ENCODE data around the gene SIGMAR1. TPM values are rescaled to one million over a fixed set of nuclear protein-coding genes. Genes with fewer than 3 reads are reported as not detected.
A peak's percentile ranks its signal among the peaks of the same experiment; 100 is the strongest.

The SIGMAR1 gene
- total RNA-seq, 4 donors from 2014 or later = 78.5 to 111 (median 109) TPM

DNA sequence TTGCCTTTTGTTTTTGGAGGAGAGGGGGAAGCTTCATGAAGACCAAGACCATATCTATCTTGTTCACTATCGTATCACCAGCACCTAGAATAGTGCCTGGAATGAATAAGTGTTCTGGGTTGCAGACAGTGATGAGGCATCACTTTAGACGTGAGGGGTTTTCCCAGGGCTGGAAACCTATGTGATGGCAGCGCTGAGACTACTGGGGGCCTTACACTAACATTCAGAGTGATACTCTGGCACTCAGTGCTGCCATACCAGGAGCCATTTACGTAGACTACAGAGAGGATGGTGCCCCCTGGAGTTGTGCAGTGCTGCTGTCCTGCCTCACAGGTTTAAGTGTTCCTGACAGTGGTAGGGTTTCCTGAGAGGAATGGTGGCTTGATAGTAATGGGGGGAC, 46.6 kb upstream of the SIGMAR1 start:
- Histone ChIP-seq H3K36me3 (no peaks in the 10 kb centered on the region), H3K27ac (no peak overlapping the region), H3K9me3 (no peaks in the 10 kb centered on the region), H3K4me3 (no peak overlapping the region), H3K27me3 (no peaks in the 10 kb centered on the region), H3K4me1 (peaks cover 9% of the 10 kb centered on the region)
- TF ChIP-seq EP300 (IDR thresholded peaks at IDR 0.05) (no peak), POLR2A (IDR thresholded peaks at IDR 0.05) (no peak), POLR2AphosphoS5 (IDR thresholded peaks at IDR 0.05) (no peak)
- TF ChIP-seq, protein P1, sequence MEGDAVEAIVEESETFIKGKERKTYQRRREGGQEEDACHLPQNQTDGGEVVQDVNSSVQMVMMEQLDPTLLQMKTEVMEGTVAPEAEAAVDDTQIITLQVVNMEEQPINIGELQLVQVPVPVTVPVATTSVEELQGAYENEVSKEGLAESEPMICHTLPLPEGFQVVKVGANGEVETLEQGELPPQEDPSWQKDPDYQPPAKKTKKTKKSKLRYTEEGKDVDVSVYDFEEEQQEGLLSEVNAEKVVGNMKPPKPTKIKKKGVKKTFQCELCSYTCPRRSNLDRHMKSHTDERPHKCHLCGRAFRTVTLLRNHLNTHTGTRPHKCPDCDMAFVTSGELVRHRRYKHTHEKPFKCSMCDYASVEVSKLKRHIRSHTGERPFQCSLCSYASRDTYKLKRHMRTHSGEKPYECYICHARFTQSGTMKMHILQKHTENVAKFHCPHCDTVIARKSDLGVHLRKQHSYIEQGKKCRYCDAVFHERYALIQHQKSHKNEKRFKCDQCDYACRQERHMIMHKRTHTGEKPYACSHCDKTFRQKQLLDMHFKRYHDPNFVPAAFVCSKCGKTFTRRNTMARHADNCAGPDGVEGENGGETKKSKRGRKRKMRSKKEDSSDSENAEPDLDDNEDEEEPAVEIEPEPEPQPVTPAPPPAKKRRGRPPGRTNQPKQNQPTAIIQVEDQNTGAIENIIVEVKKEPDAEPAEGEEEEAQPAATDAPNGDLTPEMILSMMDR (IDR thresholded peaks at IDR 0.05) = no peak
- 90% methylated on average over 4 of the region's 4 CpGs for WGBS
- DNase-seq (ENCODE audit: low spot score in 2 of 2) = no peak

DNA sequence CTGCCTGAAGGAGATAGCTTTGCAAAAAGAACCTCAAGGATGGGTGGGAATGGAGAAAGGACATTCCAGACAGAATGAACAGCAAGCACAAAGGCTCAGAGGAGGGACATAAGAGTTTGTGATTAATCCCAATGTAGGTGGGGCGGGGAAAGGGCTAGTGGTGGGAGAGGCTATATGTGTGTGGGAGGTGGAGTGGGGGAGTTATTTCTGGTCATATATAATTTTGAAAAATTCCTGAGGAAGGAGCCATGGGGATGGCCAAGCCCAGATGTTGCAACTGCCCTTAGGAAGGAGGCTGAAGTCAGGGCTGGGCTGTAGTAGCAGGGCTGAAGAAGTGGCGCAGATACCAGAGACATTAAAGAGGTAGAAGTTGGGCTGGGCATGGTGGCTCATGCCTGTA, 38.3 kb upstream of the SIGMAR1 start:
- no peak for DNase-seq (ENCODE audit: low spot score in 2 of 2)
- H3K27ac ChIP-seq = no peak overlapping the region
- no peaks in the 10 kb centered on the region for H3K36me3 ChIP-seq
- H3K4me1 ChIP-seq = peaks cover 7% of the 10 kb centered on the region
- whole genome bisulfite sequencing = 93% methylated on average over 2 of the region's 2 CpGs
- no peak for TF ChIP-seq POLR2A (IDR thresholded peaks at IDR 0.05)
- TF ChIP-seq EP300 (IDR thresholded peaks at IDR 0.05) = no peak
- TF ChIP-seq POLR2AphosphoS5 (IDR thresholded peaks at IDR 0.05) = no peak
- TF ChIP-seq, protein P1 (IDR thresholded peaks at IDR 0.05) = no peak
- no peaks in the 10 kb centered on the region for H3K9me3 ChIP-seq
- no peak overlapping the region for H3K4me3 ChIP-seq
- no peaks in the 10 kb centered on the region for H3K27me3 ChIP-seq

DNA sequence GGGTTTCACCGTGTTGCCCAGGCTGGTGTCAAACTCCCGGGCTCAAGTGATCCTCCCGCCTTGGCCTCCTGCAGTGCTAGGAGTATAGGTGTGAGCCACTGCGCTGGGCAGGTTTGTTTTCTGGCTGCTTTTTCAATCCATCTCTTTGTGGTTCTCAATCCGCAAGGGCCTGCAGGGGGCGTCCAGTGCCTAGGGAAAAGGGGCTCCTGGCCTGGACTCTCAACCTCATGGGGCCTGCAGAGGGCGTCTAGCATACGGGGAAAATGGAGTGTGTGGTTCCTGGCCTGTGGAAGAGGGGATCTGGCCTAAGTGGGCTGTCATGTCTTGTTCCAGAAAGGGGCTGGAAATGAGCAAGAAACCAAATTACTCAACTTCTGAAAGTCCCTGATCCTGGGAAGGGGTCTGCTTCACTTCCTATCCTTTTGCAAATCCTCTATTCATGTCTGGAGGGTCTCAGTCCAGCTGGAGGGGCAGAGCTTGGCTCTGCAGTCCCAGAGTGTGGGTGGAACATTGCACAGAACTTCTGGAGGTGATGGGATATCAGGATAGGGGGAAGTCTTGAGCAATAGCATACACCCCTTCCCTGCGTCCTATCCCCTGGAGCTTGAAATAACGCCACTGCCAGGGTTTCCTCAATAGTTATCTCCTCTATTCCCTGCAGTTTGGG, 37.6 kb upstream of the SIGMAR1 start:
- H3K36me3 ChIP-seq = no peaks in the 10 kb centered on the region
- H3K4me3 ChIP-seq = no peak overlapping the region
- no peak overlapping the region for H3K27ac ChIP-seq
- peak; percentile 78 to 84 for DNase-seq (ENCODE audit: low spot score in 2 of 2)
- no peaks in the 10 kb centered on the region for H3K9me3 ChIP-seq
- TF ChIP-seq, protein P1 (IDR thresholded peaks at IDR 0.05) = peak; percentile 33 to 56
- TF ChIP-seq POLR2AphosphoS5 (IDR thresholded peaks at IDR 0.05) = no peak
- H3K27me3 ChIP-seq = no peaks in the 10 kb centered on the region
- 52% methylated on average over 6 of the region's 10 CpGs for WGBS
- peaks cover 7% of the 10 kb centered on the region for H3K4me1 ChIP-seq

DNA sequence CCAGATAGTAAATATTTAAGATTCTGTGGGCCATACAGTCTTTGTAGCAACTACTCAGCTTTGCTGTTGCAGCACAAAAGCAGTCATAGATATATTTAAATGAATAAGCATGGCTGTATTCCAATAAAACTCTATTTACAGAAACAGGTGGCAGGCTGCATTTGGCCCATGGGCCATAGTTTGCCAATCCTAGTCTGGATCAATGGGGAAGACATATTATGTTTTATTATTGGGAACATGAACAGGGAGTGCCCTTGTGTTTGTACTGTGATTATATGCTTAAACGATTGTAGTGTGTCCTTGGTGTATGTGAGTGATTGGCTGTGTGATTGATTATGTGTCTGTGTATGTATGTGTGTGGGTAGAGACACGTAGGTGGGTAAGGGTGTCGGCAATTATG, 36.9 kb upstream of the SIGMAR1 start:
- Histone ChIP-seq H3K27ac (no peak overlapping the region), H3K36me3 (peaks cover 3% of the 10 kb centered on the region), H3K9me3 (no peaks in the 10 kb centered on the region), H3K27me3 (no peaks in the 10 kb centered on the region), H3K4me3 (no peak overlapping the region), H3K4me1 (peaks cover 7% of the 10 kb centered on the region)
- DNase-seq (ENCODE audit: low spot score in 2 of 2) = no peak
- TF ChIP-seq POLR2AphosphoS5 (IDR thresholded peaks at IDR 0.05) = no peak
- TF ChIP-seq EP300 (IDR thresholded peaks at IDR 0.05) = no peak
- no peak for TF ChIP-seq POLR2A (IDR thresholded peaks at IDR 0.05)
- TF ChIP-seq, protein P1 (IDR thresholded peaks at IDR 0.05) = no peak
- WGBS = 84% methylated on average over 3 of the region's 3 CpGs

DNA sequence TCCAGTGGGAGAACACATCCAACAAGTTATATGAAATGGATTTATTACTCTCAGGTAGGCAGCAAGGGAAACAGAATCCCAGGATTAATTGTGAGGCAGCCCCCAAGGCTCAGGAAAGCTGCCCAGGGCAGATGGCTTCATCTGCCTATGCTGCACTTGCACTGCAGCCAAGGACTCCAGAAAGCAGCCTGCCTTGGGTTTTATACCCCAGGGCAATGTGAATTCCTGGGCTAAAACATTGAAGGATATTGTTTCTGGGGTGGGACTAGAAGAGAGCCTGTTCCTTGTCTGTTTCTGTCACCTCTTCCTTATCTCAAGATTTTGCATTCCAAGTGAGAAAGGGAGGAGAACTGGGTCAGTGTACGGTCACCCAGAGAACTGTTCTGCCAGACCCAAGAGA, 33.7 kb upstream of the SIGMAR1 start:
- DNase-seq (ENCODE audit: low spot score in 2 of 2) = no peak
- H3K27me3 ChIP-seq = no peaks in the 10 kb centered on the region
- H3K36me3 ChIP-seq = peaks cover 5% of the 10 kb centered on the region
- H3K4me3 ChIP-seq = no peak overlapping the region
- H3K4me1 ChIP-seq = peaks cover 26% of the 10 kb centered on the region
- TF ChIP-seq, protein P1 (IDR thresholded peaks at IDR 0.05) = no peak
- TF ChIP-seq POLR2AphosphoS5 (IDR thresholded peaks at IDR 0.05) (no peak), EP300 (IDR thresholded peaks at IDR 0.05) (no peak), POLR2A (IDR thresholded peaks at IDR 0.05) (no peak)
- H3K27ac ChIP-seq = no peak overlapping the region
- WGBS = 74% methylated on average over 1 of the region's 1 CpG
- H3K9me3 ChIP-seq = no peaks in the 10 kb centered on the region

All from suprapubic skin (tissue), 4 donors.